Upper lobe of right lung (tissue), 1 donor: ENCODE measurements around the gene FGGY. TPM values are rescaled to one million over a fixed set of nuclear protein-coding genes. Genes with fewer than 3 reads are reported as not detected.

Source experiments
- ATAC-seq: fragments of 200-7000 bp; cut with Tn5 transposase; one replicate; pipeline ENCODE4 v1.9.1; 2020; ENCODE audit warnings: mild to moderate bottlenecking, moderate library complexity
- DNase-seq: peaks from one replicate; pipeline ENCODE4 v3.0.0-alpha.2; 2020
- H3K27ac ChIP-seq: fragments of 200-600 bp; one replicate; pipeline ENCODE4 v1.8.0; 2022
- H3K27me3 ChIP-seq: fragments of 200-600 bp; one replicate; pipeline ENCODE4 v1.8.0; 2022; ENCODE audit warnings: mild to moderate bottlenecking
- H3K36me3 ChIP-seq: fragments of 200-600 bp; one replicate; pipeline ENCODE4 v1.8.0; 2022
- H3K4me1 ChIP-seq: fragments of 200-600 bp; one replicate; pipeline ENCODE4 v1.8.0; 2022
- H3K4me3 ChIP-seq: fragments of 200-600 bp; one replicate; pipeline ENCODE4 v1.8.0; 2022; ENCODE audit warnings: mild to moderate bottlenecking
- H3K9me3 ChIP-seq: fragments of 200-600 bp; one replicate; pipeline ENCODE4 v1.8.0; 2022
- CTCF ChIP-seq: fragments of 200-600 bp; IDR thresholded peaks from one replicate; pipeline ENCODE4 v1.8.0; 2022; ENCODE audit warnings: antibody characterized with exemption
- intact Hi-C: fragments of 100-400 bp; cut with DNase I; formaldehyde crosslinking; loops from one replicate; pipeline ENCODE4 v1.11.0; 2022
- total RNA-seq: library from RNA; stranded (reverse); fragmentation: NEBNext Ultra II Directional; extraction: Animal tissue kit (Norgen Biotek cat#: 25700); gene quantifications from one replicate; pipeline ENCODE4 v1.2.1, GENCODE V29; 2021
- donor health status: DM: no; HTN: yes; CAD: no; lungs with severe emphysema.

FGGY gene
- total RNA-seq, 1 donor from 2014 or later, result 39.2 TPM

GRCh38 chr1:59597420-59598119 lies 300.7 kb downstream of the FGGY start:
- H3K27me3 ChIP-seq, result no peaks in the 10 kb centered on the region
- no peak overlapping the region for H3K4me3 ChIP-seq
- DNase-seq, result no peak
- H3K9me3 ChIP-seq, result no peaks in the 10 kb centered on the region
- H3K4me1 ChIP-seq, result no peaks in the 10 kb centered on the region
- H3K36me3 ChIP-seq, result no peaks in the 10 kb centered on the region
- H3K27ac ChIP-seq, result no peak overlapping the region
- intact Hi-C loops, result no loop called here
- ATAC-seq, result no peak
- TF ChIP-seq CTCF, result no peak

GRCh38 chr1:59598120-59598440 lies 301.2 kb downstream of the FGGY start:
- H3K4me1 ChIP-seq, result no peaks in the 10 kb centered on the region
- no peak overlapping the region for H3K4me3 ChIP-seq
- no peaks in the 10 kb centered on the region for H3K27me3 ChIP-seq
- no peaks in the 10 kb centered on the region for H3K9me3 ChIP-seq
- DNase-seq (no peak), ATAC-seq (no peak)
- TF ChIP-seq CTCF, result no peak
- H3K27ac ChIP-seq, result no peak overlapping the region
- H3K36me3 ChIP-seq, result no peaks in the 10 kb centered on the region
- intact Hi-C loops, result no loop called here

GRCh38 chr1:59601041-59601441 lies 304.1 kb downstream of the FGGY start:
- DNase-seq (no peak), ATAC-seq (no peak)
- H3K27ac ChIP-seq, result no peak overlapping the region
- no peaks in the 10 kb centered on the region for H3K27me3 ChIP-seq
- H3K36me3 ChIP-seq, result no peaks in the 10 kb centered on the region
- H3K4me1 ChIP-seq, result no peaks in the 10 kb centered on the region
- H3K9me3 ChIP-seq, result no peaks in the 10 kb centered on the region
- intact Hi-C loops, result no loop called here
- no peak for TF ChIP-seq CTCF
- H3K4me3 ChIP-seq, result no peak overlapping the region

- Histone ChIP-seq H3K4me1 (no peaks in the 10 kb centered on the region), H3K27ac (no peak overlapping the region), H3K9me3 (no peaks in the 10 kb centered on the region), H3K36me3 (no peaks in the 10 kb centered on the region), H3K27me3 (no peaks in the 10 kb centered on the region), H3K4me3 (no peak overlapping the region)
- ATAC-seq, result no peak
- no peak for TF ChIP-seq CTCF
- intact Hi-C loops, result no loop called here
- no peak for DNase-seq
These were observed 304.9 kb downstream of the FGGY start for GRCh38 chr1:59601811-59602210.

GRCh38 chr1:59604191-59604590 lies 307.3 kb downstream of the FGGY start:
- intact Hi-C loops, result no loop called here
- H3K4me1 ChIP-seq, result no peaks in the 10 kb centered on the region
- TF ChIP-seq CTCF, result no peak
- ATAC-seq (no peak), DNase-seq (no peak)
- no peaks in the 10 kb centered on the region for H3K9me3 ChIP-seq
- no peak overlapping the region for H3K27ac ChIP-seq
- H3K4me3 ChIP-seq, result no peak overlapping the region
- no peaks in the 10 kb centered on the region for H3K27me3 ChIP-seq
- H3K36me3 ChIP-seq, result no peaks in the 10 kb centered on the region

GRCh38 chr1:59605184-59605583 lies 308.3 kb downstream of the FGGY start:
- Histone ChIP-seq H3K36me3 (no peaks in the 10 kb centered on the region), H3K4me3 (no peak overlapping the region), H3K9me3 (no peaks in the 10 kb centered on the region), H3K4me1 (no peaks in the 10 kb centered on the region), H3K27me3 (no peaks in the 10 kb centered on the region), H3K27ac (no peak overlapping the region)
- TF ChIP-seq CTCF, result no peak
- ATAC-seq (no peak), DNase-seq (no peak)
- intact Hi-C loops, result no loop called here
